Osteocyte (in vitro differentiated cells): ENCODE results near the gene SLX4IP. TPM values are rescaled to one million over a fixed set of nuclear protein-coding genes. Genes with fewer than 3 reads are reported as not detected.

ENCODE experiments used
- DNase-seq: peaks from one replicate; pipeline ENCODE4 v3.0.0; 2021; ENCODE audit warnings: mixed read lengths; ENCODE audit not compliant: unreplicated experiment; ENCODE audit errors: extremely low spot score
- H3K27ac Mint-ChIP-seq: one replicate; pipeline ENCODE4 v1.8.0; 2021; ENCODE audit warnings: mild to moderate bottlenecking, mixed read lengths; ENCODE audit not compliant: unreplicated experiment
- H3K27me3 Mint-ChIP-seq: one replicate; pipeline ENCODE4 v1.8.0; 2021; ENCODE audit warnings: mixed read lengths; ENCODE audit not compliant: unreplicated experiment
- H3K36me3 Mint-ChIP-seq: one replicate; pipeline ENCODE4 v1.8.0; 2021; ENCODE audit warnings: mixed read lengths; ENCODE audit not compliant: unreplicated experiment
- H3K4me1 Mint-ChIP-seq: one replicate; pipeline ENCODE4 v1.8.0; 2021; ENCODE audit warnings: mixed read lengths; ENCODE audit not compliant: unreplicated experiment
- H3K4me3 Mint-ChIP-seq: one replicate; pipeline ENCODE4 v1.8.0; 2021; ENCODE audit warnings: mild to moderate bottlenecking, moderate library complexity, mixed read lengths; ENCODE audit not compliant: unreplicated experiment
- H3K9me3 Mint-ChIP-seq: one replicate; pipeline ENCODE4 v1.8.0; 2021; ENCODE audit warnings: mixed read lengths; ENCODE audit not compliant: unreplicated experiment
- total RNA-seq: library from RNA; stranded (reverse); gene quantifications from 2 replicates; pipeline ENCODE4 v1.2.1, GENCODE V29; 2021
- TF ChIP-seq, protein P1 (sequence below): fragments of 200-600 bp; sonication (generic); IDR thresholded peaks from 2 replicates; pipeline ENCODE4 v1.5.0; 2021; ENCODE audit warnings: antibody characterized with exemption, mild to moderate bottlenecking, moderate library complexity

SLX4IP gene
- total RNA-seq, 1 donor from 2014 or later, result 5.4 TPM

GRCh38 chr20:10561302-10561701, 126.2 kb downstream of the SLX4IP start:
- TF ChIP-seq, protein P1, sequence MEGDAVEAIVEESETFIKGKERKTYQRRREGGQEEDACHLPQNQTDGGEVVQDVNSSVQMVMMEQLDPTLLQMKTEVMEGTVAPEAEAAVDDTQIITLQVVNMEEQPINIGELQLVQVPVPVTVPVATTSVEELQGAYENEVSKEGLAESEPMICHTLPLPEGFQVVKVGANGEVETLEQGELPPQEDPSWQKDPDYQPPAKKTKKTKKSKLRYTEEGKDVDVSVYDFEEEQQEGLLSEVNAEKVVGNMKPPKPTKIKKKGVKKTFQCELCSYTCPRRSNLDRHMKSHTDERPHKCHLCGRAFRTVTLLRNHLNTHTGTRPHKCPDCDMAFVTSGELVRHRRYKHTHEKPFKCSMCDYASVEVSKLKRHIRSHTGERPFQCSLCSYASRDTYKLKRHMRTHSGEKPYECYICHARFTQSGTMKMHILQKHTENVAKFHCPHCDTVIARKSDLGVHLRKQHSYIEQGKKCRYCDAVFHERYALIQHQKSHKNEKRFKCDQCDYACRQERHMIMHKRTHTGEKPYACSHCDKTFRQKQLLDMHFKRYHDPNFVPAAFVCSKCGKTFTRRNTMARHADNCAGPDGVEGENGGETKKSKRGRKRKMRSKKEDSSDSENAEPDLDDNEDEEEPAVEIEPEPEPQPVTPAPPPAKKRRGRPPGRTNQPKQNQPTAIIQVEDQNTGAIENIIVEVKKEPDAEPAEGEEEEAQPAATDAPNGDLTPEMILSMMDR, result no peak
- H3K9me3 Mint-ChIP-seq, result peaks cover 9% of the 10 kb centered on the region
- no peaks in the 10 kb centered on the region for H3K27me3 Mint-ChIP-seq
- H3K4me3 Mint-ChIP-seq, result no peak overlapping the region
- peaks cover 5% of the 10 kb centered on the region for H3K36me3 Mint-ChIP-seq
- peaks cover 62% of the 10 kb centered on the region for H3K4me1 Mint-ChIP-seq
- no peak for DNase-seq
- H3K27ac Mint-ChIP-seq, result peak overlapping the region; percentile 78

- DNase-seq, result no peak
- peaks cover 9% of the 10 kb centered on the region for H3K9me3 Mint-ChIP-seq
- no peak overlapping the region for H3K27ac Mint-ChIP-seq
- peaks cover 46% of the 10 kb centered on the region for H3K4me1 Mint-ChIP-seq
- no peaks in the 10 kb centered on the region for H3K27me3 Mint-ChIP-seq
- TF ChIP-seq, protein P1, result no peak
- H3K4me3 Mint-ChIP-seq, result no peak overlapping the region
- H3K36me3 Mint-ChIP-seq, result peaks cover 7% of the 10 kb centered on the region
Observed at GRCh38 chr20:10562899-10563298, 127.8 kb downstream of the SLX4IP start.

DNA sequence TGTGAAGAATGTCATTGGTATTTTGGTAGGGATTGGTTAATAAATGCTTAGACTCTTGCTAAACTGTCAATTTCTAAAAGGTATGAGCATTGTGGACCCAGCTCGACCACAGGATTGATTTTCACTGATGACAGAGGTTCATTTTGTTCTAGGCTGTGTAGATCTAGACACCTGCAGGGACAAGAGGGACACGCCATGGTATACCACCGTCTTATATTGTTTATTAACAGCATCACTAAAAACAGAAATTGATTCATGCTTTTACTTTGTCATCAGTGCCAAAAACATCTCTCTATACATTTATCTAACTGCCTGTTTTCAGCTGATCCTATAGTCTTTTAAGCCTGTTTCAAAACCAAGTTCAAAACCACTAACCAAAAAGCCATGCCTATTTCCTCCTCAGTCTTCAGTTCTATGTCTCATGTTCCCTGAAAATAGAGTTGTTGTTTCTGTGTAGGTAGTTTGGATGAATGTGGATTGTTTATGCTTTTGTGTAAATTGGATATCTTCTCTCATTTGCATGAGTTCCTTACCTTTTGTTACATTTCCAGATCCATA, 128.9 kb downstream of the SLX4IP start:
- H3K4me1 Mint-ChIP-seq, result peaks cover 35% of the 10 kb centered on the region
- H3K4me3 Mint-ChIP-seq, result no peak overlapping the region
- peaks cover 9% of the 10 kb centered on the region for H3K9me3 Mint-ChIP-seq
- no peak for DNase-seq
- peaks cover 11% of the 10 kb centered on the region for H3K36me3 Mint-ChIP-seq
- TF ChIP-seq, protein P1, result no peak
- H3K27me3 Mint-ChIP-seq, result no peaks in the 10 kb centered on the region
- no peak overlapping the region for H3K27ac Mint-ChIP-seq

DNA sequence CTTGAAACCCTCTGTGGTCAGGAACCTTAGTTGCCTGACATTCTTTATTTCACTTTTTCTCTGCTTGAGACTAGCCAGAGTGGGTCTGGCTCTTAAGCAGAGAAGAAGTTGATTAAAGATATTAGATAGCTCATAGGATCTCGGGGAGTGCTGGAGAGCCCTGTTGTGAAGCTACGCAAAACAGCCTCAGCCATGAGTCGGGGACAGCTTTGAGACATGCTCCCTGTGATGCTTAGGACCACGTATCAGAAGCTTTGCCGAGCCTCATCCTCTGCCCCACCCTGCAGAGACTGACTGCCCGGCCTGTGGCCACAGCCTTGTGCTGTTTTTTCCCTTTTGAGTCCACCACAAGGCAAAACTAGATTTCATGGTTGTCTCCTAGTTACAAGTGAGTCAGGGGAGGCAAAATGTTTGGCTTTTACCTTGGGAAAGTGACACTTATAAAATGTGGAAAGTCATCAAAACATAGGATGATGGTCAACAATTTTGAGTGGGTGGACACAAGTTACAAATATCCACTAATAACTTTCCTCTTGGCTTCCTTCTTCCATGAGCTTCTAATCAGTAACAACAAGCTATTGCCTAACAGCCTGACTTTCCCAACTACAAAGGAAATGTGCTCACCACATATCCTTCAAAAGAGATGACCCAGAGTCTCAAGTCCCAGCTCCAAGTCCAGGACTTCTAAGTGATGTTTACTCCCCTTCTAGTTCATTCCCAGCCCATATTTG, 130.3 kb downstream of the SLX4IP start:
- TF ChIP-seq, protein P1, result no peak
- Mint-ChIP-seq H3K9me3 (peaks cover 9% of the 10 kb centered on the region), H3K27ac (peak overlapping the region; percentile 53)

More for the DNA sequence above, 130.3 kb downstream of the SLX4IP start:
- Mint-ChIP-seq H3K4me1 (peaks cover 21% of the 10 kb centered on the region), H3K27me3 (no peaks in the 10 kb centered on the region), H3K36me3 (peaks cover 14% of the 10 kb centered on the region), H3K4me3 (no peak overlapping the region)
- DNase-seq, result no peak
